ENCODE data around the gene SH3RF3.

GRCh38 chr2:109172556-109173105 is 43.6 kb downstream of the SH3RF3 start:
- TF ChIP-seq, protein P1, sequence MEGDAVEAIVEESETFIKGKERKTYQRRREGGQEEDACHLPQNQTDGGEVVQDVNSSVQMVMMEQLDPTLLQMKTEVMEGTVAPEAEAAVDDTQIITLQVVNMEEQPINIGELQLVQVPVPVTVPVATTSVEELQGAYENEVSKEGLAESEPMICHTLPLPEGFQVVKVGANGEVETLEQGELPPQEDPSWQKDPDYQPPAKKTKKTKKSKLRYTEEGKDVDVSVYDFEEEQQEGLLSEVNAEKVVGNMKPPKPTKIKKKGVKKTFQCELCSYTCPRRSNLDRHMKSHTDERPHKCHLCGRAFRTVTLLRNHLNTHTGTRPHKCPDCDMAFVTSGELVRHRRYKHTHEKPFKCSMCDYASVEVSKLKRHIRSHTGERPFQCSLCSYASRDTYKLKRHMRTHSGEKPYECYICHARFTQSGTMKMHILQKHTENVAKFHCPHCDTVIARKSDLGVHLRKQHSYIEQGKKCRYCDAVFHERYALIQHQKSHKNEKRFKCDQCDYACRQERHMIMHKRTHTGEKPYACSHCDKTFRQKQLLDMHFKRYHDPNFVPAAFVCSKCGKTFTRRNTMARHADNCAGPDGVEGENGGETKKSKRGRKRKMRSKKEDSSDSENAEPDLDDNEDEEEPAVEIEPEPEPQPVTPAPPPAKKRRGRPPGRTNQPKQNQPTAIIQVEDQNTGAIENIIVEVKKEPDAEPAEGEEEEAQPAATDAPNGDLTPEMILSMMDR (IDR thresholded peaks at IDR 0.05): no peak
- TF ChIP-seq POLR2A (IDR thresholded peaks at IDR 0.05): no peak
